Measurements from ENCODE around the gene KREMEN1. TPM values are rescaled to one million over a fixed set of nuclear protein-coding genes. Genes with fewer than 3 reads are reported as not detected.
A peak's percentile ranks its signal among the peaks of the same experiment; 100 is the strongest.

Gene KREMEN1
- total and polyA plus RNA-seq, 9 of the 15 experiments (the other 6 are each of a cell fraction or from before 2014, with no cell fraction given): 0.69 to 11.5 (median 4.3) TPM

DNA sequence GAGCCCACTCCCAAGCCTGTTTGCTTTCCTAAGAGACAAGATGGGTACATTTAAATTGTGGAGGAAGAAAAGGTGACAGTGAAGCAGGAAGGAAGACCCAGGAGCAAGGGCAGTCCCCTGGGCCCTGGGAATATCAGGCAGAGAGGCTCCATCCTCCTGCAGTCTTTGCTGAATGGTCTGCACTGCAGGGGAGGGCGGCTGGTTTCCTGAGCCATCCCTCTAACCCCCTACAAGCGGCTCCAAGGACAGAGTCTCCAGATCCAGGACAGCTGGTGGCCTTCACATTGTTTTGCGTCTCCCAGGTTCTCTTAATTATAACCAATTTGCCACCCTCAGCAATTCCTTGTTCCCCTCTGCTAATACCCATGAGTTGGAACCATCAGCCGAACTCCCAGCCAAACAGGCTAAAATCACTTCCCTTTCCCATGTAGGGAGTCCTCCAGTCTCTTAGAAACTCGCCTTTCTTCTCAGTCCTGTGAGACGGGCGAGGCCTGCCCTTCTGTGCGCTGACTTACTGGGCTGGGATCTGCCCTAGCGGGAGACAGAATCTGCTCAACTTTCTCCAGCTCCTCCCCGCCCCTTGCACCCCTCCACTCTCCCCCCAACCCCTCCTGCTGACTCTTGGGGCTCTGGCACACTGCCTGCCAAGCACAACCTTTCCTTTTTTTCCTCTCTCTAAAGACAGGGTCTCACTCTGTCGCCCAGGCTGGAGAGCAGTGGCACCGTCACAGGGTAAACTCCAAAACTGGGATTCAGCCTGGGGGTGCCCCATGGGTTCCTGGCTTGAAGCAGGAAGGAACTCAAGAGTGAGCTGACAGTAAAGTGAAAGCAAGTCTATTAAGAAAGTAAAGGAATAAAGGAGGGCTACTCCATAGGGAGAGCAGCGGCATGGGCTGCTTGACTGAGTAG lies 79.5 kb downstream of the KREMEN1 start (continued):
- TF ChIP-seq, protein P1, sequence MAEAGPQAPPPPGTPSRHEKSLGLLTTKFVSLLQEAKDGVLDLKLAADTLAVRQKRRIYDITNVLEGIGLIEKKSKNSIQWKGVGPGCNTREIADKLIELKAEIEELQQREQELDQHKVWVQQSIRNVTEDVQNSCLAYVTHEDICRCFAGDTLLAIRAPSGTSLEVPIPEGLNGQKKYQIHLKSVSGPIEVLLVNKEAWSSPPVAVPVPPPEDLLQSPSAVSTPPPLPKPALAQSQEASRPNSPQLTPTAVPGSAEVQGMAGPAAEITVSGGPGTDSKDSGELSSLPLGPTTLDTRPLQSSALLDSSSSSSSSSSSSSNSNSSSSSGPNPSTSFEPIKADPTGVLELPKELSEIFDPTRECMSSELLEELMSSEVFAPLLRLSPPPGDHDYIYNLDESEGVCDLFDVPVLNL (CRISPR knock-in tag; IDR thresholded peaks at IDR 0.05; ENCODE audit: low read depth): no peak
- TF ChIP-seq XRCC5 (IDR thresholded peaks at IDR 0.05; ENCODE audit: low read depth, low read length) (0 out of 2 replicates have a peak, but pooled peaks have one; percentile 14), POLR2AphosphoS5 (IDR thresholded peaks at IDR 0.05; ENCODE audit: control insufficient read depth, insufficient read depth, low read depth, low read length) (peak; percentile 97), POLR2G (IDR thresholded peaks at IDR 0.05; ENCODE audit: low read depth, low read length) (peak; percentile 70), PTBP1 (IDR thresholded peaks at IDR 0.05; ENCODE audit: low read depth, low read length) (peak; percentile 99), KDM5B (IDR thresholded peaks at IDR 0.05; ENCODE audit: insufficient replicate concordance, low read depth, low read length) (peak; percentile 80), ZNF316 (IDR thresholded peaks at IDR 0.05) (peak; percentile 88), SIN3A (IDR thresholded peaks at IDR 0.05; ENCODE audit: borderline replicate concordance in 2 of 2, control insufficient read depth in 1 of 2, low read depth in 2 of 2, low read length in 2 of 2) (0 out of 4 replicates have a peak, but pooled peaks of 1 of the 2 experiments have one; percentile 34), GTF2E2 (tag; IDR thresholded peaks at IDR 0.05) (peak; percentile 98), ZFP30 (CRISPR knock-in tag; IDR thresholded peaks at IDR 0.05; ENCODE audit: borderline replicate concordance) (no peak), TAF7 (tag; IDR thresholded peaks at IDR 0.05) (peak; percentile 39; the same call in 1 of the 2 replicates), RUNX1 (IDR thresholded peaks at IDR 0.05; ENCODE audit: low read depth) (peak; percentile 28; the same call in 1 of the 2 replicates), RBFOX2 (IDR thresholded peaks at IDR 0.05; ENCODE audit: low read depth, low read length) (peak; percentile 78)
- TF ChIP-seq, protein P2, sequence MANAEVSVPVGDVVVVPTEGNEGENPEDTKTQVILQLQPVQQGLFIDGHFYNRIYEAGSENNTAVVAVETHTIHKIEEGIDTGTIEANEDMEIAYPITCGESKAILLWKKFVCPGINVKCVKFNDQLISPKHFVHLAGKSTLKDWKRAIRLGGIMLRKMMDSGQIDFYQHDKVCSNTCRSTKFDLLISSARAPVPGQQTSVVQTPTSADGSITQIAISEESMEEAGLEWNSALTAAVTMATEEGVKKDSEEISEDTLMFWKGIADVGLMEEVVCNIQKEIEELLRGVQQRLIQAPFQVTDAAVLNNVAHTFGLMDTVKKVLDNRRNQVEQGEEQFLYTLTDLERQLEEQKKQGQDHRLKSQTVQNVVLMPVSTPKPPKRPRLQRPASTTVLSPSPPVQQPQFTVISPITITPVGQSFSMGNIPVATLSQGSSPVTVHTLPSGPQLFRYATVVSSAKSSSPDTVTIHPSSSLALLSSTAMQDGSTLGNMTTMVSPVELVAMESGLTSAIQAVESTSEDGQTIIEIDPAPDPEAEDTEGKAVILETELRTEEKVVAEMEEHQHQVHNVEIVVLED (CRISPR knock-in tag; IDR thresholded peaks at IDR 0.05): no peak
